ENCODE measurements around the gene EXOC2.

EXOC2 gene

DNA sequence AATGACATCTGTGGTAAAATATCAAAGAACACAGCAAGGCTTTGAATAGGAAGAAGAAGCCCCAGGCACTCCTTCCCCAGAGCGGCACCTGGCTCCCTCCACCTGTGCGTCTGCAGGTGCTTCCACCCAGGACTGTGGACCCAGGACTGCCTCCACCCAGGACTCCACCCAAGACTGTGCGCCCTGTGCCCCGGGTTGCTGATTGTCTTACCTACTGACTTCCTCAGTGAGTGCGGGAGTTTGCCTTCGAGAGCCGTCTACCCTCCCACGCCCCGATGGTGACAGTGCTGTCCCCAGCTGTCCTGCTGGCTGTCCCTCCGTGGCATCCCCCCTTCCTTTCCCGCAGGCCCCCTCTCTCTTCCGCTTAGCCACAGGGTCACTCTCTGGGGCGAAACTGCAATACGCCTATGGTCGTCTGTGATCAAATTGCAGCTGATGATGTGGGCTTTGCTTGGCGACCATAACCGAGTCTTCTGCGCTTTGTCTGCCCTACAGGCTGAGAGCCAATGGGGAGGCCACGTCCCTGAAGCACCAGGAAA, 249.2 kb downstream of the EXOC2 start:
- no peak for DNase-seq (ENCODE audit: low read depth)
- H3K4me3 ChIP-seq (ENCODE audit: low read depth, low read length) = no peak overlapping the region

DNA sequence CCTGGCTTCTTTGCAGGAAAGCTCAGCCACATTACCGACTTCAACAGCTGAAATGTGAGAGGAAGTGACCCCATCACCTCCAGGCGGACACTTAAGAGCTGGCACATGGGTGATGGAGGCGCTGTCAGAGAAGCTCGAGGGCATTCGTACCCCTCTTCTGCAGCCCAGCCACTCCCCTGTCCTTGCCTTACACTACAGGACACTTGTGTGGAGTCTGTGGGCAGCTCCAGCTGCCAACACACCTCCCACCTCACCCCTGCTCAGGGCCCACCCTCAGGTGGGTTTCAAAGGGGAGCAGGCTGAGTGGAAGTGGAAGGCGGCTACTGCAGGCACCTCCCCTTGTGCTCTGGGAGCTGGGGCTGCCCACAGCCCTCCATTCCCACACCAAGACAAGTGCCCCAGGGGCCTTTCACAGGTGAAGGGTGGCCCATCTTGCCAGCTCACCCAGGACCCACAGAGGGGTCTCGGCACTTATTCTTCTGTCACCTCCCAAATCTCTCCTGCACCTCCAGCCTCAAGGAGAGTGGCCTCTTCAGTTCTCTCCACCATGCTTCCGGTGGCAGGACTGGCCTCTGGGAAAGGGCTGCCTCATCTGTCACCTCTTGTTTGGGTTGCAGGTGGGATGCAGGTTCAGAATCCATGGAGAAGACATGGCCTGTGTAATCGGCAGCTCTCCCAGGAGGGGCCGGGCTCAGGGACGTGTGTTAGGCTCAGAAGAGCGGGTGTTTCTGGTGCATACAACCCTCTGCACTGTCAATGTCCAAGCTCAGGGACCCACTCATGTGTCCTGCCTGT, 251.6 kb downstream of the EXOC2 start:
- DNase-seq (ENCODE audit: low read depth) = no peak
- no peak overlapping the region for H3K4me3 ChIP-seq (ENCODE audit: low read depth, low read length)

DNA sequence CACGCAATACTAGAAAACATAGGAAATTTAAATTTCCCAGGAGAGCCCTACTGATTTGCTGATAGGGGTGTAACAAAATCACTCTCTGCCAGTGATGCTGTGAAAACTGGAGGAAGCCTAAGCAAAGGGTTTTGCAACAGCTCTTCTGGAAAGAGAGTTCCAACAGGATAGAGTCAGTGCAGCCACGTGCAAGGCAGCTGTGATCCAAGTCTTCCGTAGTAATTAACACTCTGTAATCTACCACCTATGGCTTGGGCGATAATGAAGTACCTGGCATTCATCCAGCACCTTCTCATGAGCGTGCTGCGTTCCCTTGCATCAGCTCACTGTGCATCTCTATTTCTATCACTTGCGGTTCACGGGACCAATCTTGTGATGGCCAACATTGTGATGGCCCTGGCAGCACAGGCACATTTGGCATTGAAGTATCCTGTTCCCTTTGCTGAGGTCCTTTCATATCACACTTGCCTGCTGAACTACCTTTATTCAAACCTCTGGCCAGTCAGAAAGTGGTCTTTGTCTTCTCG, 253.2 kb downstream of the EXOC2 start:
- H3K4me3 ChIP-seq (ENCODE audit: low read depth, low read length) = no peak overlapping the region
- no peak for DNase-seq (ENCODE audit: low read depth)

DNA sequence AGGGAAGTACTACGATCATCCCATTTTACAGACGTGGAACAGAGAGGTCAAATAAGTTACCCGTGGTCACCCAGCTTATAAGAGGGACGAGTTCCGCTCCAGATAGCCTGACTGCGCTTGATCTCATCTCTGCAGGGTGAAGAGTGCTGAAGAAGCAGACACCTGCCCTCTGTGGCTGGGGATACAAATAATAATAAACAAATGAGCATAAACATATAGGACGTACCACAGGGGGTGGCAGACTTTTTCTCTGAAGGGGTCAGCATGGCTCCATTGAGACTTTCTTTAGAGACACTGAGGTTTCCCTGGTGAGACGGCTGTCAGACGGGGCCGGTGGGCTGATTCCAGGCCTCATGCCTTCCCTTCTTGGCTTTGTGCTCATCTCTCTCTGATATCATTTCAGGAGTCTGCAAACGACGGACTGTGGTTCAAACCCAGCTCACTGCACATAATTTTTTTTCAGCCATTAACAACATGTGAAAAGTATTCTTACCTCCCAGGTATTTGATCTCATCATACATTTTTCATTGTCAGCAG, 254.2 kb downstream of the EXOC2 start:
- H3K4me3 ChIP-seq (ENCODE audit: low read depth, low read length) = no peak overlapping the region
- DNase-seq (ENCODE audit: low read depth) = no peak

DNA sequence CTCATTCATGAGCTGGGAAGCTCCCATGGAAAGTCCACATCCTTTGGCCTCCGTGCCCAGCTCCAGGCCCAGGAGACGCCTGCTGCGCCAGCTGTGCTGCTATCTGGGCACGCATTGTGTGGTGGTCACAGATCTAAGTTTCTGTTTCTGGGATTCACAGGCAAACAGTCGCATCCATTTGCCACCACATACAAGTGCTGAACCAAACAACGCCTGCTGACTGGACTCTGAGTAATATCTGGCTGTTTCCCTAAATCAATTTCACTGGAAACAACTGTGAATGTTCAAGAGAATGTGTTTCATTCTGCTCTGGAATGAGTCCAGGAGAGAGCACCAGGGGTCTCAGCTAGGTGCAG, 255.9 kb downstream of the EXOC2 start:
- DNase-seq (ENCODE audit: low read depth) = peak; percentile 5
- no peak overlapping the region for H3K4me3 ChIP-seq (ENCODE audit: low read depth, low read length)

DNA sequence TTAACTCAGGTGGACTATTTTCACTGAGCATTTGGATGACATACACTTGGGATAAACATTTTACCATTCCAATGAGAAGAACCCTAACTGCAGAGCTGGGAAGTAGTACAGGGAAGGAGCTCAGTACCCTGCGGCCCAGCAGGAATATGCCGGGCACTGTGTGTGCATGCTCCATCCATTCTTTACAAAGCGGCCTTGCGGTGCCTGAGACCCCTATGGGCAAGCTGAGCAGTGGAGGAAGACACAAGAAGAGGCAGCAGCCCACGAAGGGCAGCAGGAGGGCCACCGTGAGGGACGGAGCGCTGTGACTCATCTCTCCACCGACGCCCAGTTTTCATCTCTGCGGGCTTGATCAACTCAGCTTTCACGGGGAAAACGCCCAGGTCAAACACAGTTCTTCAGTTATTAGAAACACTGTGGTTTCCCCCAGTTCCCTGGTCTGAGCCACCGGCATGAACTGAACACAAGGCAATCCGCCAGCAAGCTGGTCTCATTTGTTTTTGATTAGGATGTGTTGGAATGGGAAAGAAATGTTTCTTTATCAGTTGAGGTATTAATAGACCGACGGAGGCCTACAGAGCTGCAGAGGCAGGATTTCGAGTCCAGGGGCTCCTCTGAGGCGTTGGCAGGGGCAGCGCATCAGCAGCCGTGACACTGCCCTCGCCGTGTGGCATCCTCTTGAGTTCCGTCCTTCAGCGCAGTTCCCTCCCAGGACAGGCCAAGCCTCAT, 256.5 kb downstream of the EXOC2 start:
- H3K4me3 ChIP-seq (ENCODE audit: low read depth, low read length) = no peak overlapping the region
- DNase-seq (ENCODE audit: low read depth) = peak; percentile 45

DNA sequence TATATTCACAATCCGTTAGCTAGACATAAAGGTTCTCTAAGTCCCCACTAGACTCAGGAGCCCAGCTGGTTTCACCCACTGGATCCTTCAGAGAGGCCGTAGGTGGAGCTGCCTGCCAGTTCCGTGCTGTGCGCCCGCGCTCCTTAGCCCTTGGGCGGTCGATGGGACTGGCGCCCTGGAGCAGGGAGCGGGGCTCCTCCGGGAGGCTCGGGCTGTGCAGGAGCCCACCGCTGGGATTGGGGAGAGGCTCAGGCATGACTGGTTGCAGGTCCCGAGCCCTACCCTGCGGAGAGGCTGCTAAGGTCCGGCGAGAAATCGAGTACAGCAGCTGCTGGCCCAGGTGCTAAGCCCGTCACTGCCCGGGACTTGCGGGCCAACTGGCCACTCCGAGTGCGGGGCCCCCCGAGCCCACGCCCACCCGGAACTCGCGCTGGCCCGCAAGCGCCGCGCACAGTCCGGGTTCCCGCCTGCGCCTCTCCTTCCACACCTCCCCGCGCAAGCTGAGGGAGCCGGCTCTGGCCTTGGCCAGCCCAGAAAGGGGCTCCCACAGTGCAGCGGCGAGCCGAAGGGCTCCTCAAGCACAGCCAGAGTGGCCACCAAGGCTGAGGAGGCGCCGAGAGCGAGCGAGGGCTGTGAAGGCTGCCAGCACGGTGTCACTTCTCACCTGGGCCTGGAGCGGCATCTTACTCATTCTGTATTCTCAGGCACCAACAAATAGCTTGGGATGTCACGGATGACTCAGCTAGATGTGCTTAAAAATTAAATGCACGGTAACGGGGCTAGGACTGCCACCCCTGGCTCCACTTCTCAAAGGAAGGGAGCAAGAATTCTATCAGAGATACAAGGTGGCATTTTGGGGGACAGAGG, 257.3 kb downstream of the EXOC2 start:
- no peak for DNase-seq (ENCODE audit: low read depth)

More for the DNA sequence above, 257.3 kb downstream of the EXOC2 start:
- no peak overlapping the region for H3K4me3 ChIP-seq (ENCODE audit: low read depth, low read length)
